ENCODE results near the gene AAMP.

GRCh38 chr2:218265626-218266025 is 4.3 kb downstream of the AAMP start:
- TF ChIP-seq EZH2 (IDR thresholded peaks at IDR 0.05; ENCODE audit: borderline replicate concordance, low read length) = no peak
- TF ChIP-seq CTCF (IDR thresholded peaks at IDR 0.05; ENCODE audit: low read length) = no peak
